GM10266 (cell line): ENCODE data around the gene ICA1.
"Not testable (repeated sequence)": the region's sequence is repeated elsewhere in the genome, so short reads cannot be mapped to it uniquely, and the experiment has no call there.

Experiments
- DNase-seq: peaks from one replicate; pipeline ENCODE4 v3.0.0; 2012; ENCODE audit errors: extremely low spot score
- CTCF ChIP-seq: IDR thresholded peaks from 2 replicates; pipeline ENCODE4 v1.5.1; 2012; ENCODE audit warnings: mild to moderate bottlenecking, low read depth; ENCODE audit not compliant: control insufficient read depth, insufficient read depth; ENCODE audit errors: missing control alignments

The ICA1 gene

GRCh38 chr7:8065356-8065813, 196.6 kb downstream of the ICA1 start:
- no peak for DNase-seq
- no peak for TF ChIP-seq CTCF

GRCh38 chr7:8064828-8065227, 197.1 kb downstream of the ICA1 start:
- TF ChIP-seq CTCF: no peak
- no peak for DNase-seq

- no peak for TF ChIP-seq CTCF
- no peak for DNase-seq
Observed at GRCh38 chr7:8063706-8064297, 198.2 kb downstream of the ICA1 start.

- DNase-seq: not testable (repeated sequence)
Observed at GRCh38 chr7:8063300-8063699, 198.7 kb downstream of the ICA1 start.
